NOMO-1 treated with DMSO at 0.1 percent for 48 hours (cell line): Measurements from ENCODE around the gene NCOA7.
A peak's percentile ranks its signal among the peaks of the same experiment; 100 is the strongest.

Experiments used
- DNase-seq: peaks from one replicate; lab custom pipeline; 2025; ENCODE audit not compliant: unreplicated experiment; lab: John Stamatoyannopoulos, UW

NCOA7 gene, protein sequence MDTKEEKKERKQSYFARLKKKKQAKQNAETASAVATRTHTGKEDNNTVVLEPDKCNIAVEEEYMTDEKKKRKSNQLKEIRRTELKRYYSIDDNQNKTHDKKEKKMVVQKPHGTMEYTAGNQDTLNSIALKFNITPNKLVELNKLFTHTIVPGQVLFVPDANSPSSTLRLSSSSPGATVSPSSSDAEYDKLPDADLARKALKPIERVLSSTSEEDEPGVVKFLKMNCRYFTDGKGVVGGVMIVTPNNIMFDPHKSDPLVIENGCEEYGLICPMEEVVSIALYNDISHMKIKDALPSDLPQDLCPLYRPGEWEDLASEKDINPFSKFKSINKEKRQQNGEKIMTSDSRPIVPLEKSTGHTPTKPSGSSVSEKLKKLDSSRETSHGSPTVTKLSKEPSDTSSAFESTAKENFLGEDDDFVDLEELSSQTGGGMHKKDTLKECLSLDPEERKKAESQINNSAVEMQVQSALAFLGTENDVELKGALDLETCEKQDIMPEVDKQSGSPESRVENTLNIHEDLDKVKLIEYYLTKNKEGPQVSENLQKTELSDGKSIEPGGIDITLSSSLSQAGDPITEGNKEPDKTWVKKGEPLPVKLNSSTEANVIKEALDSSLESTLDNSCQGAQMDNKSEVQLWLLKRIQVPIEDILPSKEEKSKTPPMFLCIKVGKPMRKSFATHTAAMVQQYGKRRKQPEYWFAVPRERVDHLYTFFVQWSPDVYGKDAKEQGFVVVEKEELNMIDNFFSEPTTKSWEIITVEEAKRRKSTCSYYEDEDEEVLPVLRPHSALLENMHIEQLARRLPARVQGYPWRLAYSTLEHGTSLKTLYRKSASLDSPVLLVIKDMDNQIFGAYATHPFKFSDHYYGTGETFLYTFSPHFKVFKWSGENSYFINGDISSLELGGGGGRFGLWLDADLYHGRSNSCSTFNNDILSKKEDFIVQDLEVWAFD

DNA sequence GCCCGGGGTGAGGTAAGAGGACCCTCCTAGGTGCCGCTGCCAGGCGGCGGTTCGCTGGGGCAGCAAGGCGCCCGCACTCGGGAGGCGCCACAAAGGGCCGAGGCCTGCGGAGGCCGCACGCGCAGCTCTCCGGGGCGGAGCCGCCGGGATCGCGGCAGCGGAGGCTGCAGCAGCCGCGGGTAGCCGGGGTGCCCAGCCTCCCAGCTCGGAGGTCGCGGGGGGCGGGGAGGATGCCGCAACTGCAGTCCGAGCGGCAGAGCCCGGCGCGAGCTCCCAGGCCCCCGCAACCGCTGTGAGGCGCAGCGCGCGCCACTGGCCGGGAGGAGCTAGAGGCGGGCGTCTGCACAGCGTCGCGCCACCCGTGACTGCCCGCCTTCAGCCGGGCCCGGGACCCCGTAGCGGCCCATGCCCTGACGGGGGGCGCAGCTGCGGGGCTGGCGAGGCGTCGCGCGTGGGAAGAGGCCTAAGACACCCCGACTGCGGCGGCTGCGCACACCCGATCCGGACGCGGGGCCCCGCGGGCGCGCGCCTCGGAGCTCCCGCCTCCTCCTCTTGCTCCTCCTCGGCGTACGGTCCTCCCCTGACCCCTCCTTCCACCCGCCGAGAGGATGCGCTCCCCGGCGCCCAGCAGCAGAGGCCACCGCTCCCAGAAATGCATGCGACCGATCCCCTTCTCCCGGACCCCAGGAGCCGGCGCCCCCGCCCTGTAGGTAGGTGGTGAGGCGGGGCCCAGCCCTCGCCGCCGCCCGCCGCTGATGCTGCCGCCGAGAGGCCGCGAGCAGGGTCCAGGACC is at the start of gene NCOA7:
TSS of gene NCOA7 (plus strand) at position 603 of the 793 bp plus-strand sequence. CDS start 24,395 bp downstream, outside the sequence.
- DNase-seq: peak; percentile 72

DNA sequence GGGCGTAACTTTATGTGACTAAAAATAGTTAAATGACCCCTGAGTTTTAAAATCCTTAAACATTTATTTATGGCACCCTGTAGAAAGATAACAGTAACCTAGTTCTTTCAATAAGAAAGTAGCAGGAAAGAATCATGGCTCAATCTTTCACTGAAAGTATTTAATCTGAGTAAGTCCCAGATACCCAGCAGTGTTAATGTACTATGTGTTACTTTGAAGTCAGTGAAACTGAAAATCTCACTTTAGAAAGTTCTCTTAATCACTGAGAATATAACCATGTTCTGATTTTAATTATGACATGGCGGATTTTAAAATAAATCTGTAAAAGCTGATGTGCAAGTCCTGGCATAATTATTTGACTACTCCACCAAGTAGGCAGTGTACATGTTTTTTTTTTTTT is 49.4 kb upstream of the NCOA7 start:
- no peak for DNase-seq

DNA sequence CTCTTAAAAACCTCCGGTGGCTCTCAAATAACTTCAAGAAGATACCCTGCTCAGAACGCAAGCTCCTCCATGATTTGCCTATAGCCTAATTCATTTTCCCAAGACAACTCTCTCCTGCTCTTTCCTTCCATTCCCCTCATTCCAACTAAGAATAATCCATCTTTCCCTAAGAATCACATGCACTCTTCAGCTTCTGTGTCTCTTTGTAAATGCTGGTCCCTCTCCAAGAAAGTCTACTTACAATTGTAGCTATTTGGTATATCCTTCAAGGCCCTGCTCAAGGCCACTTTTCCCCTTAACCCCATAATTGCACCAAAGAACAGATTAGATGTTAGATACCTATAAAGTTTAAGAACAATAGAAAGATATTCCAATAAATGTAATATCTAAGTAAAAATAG is 48.7 kb upstream of the NCOA7 start:
- no peak for DNase-seq

DNA sequence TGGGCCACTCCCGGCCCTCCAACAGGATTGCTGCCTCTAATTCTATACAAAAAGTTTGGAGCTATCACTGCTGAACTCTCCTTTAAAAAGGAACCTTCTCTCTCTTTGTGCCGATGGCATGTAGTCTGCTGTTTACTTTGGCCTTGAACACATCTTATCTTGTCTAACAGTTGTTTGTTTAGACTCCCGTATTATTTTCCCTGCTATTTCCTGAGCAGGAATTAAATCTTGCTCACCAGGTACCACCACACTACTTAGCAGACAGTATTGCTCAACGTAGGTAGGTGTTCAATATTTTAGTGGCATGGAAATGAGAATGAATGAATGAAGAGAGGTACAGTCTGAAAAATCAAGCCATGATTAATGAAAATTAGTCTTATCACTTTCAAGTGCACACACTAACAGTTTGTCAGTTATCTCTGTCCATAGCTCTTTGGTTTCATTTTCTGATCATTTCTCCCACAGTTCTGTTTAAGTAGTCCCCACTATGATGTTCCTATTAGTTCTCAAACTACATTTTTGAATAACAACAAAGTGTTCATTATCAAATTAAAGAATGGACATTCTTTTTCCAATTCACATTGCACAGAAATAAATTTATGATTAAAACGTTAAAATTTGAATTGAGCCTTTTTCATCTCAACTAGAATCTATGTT is 48.2 kb upstream of the NCOA7 start:
- no peak for DNase-seq

DNA sequence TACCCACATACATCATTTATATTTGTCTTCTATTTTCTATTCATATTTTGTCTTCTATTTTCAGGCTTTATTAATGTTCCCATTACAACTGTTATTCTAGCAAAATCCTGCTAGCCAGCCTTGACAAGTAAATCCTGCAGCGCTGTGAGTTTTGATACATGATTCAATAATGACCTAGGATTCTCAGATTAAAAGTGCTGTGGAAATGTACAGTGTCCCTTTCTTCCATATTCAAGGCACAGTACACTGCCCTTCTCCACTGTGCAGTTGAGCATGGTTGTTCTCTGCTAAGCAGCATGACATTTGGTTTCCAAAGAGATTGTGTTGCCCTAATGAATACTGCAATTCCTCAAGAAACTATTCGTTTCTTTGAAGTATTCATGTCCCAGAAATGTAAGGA is 47.2 kb upstream of the NCOA7 start:
- no peak for DNase-seq

DNA sequence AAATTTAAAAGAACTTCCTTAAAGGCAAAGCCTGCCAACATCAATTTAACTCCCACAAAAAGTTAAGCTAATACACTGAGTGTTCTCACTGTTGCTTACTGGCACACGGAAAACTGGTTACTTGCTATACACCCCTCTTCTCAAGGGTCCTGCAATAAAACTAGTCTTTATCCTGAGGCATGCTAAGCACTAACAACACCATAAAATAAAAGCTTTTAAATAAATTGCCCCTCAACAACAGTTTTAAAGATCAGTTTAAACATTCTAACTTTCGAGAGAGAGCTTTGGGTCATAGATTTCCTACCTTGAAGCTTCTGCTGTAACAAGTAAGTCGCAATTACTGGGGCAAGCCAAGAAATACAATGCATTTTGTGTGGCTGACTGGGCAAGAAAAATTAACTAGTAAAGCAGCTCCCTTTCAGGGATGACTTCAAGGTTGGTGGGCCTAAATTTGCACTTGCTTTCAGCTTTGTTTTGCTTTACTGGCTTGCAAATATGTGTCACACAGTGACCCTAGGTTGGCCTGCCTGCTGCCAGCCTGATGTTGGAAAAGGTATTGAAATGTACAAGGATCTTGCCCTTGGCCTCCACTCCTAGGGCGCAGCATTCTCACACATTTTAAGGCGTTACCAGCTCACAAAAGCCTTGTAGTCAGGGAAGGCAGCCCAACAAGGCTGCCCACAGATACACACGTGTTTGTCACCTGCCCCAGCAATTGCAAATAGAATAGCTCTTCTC is 45.3 kb upstream of the NCOA7 start:
- DNase-seq: no peak

DNA sequence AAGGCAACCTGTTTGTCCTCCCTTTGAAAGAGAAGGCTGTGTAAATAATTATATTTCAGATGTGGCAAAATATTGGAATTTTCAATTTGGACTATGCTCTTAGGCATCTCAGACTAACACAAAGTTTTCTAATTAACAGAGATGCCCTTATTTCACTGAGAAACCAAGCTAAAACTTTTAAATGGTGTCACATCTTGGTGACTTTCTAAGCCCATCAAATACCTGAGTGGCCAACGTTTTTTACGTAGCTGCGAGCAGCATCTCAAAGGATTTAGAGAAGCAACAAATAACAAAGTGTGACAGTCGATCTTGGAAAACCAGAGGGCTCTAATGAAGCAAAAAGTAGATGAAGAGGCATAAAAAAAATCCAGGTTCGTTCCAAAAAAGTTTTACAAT is 44.7 kb upstream of the NCOA7 start:
- DNase-seq: no peak

DNA sequence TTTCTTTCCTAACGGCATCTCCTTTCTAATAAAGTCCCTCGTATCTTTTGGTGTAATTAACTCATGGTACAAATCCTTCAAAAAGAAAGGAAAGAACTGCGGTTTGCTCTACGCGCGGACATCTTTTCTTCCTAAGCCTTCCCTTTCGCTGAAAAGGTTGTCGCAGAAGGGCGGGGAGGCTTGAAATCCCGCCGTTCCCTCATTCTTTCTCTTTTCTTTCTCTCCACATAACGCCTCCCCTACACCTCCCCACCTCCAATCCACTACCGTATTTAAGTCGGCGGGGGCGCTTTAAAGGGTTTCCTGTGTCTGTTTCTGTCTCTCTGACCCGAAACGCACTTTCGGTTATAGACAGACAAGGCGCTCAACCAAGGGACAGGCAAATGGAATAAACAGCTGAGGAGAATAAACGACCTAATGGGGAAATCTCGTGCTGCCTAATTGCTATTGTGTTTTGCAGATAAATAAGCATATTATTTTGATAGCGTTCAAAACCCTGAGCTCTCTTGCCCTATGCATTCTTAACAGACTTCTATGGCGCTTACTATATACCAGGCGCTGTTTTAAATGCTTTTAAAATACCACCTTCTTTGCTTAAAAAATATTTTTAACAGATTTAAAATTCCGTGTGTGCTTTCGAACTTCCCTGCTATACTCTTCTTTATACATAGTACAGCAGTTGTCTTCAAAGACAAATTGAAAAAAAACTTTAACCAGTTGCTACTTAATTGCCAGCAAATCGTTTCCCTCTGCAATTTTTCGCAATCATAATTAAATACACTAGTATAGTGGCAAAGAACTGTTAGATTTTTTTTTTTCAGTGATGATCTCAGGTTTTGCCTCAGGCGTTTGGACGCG is 43.8 kb upstream of the NCOA7 start:
- DNase-seq: peak; percentile 26

DNA sequence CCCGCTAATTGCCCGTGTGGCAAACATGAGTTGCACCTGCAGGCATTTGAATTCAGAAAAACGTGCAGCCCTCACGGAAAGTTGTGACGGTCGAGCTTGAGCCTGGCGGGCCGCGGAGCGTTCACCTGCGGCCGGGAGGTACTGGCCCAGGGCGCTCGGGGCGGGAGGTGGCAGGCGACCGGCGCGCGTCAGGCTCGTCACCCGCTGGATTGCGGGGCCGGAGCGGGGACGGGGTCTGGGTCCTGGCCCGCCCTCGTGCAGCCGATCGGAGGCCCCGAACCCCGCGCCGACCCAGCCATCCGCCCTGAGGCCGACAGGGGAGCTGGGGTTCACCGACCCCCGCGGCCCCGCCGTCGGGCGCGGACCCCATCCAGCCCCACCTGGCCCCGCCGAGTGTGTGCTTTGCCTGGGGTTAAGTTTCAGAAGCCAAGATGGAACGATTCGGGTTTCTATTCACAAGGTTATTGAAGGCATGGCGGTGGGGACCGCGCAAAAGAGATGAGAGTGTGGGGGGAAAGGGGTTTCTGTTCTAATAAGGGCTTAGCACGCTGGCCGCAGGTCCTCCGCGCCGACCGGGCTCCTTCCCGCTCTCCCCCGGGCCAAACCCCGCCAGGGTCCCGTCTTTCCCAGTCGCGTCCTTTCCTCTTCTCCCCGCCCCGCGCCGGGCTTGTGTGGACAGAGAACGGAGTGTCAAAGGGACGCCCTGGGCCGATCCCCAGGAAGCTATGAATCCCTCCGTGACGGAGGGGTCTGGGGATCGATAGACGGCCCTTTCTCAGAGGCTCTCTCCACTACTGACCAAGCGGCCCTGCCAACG is 43.0 kb upstream of the NCOA7 start:
- no peak for DNase-seq

DNA sequence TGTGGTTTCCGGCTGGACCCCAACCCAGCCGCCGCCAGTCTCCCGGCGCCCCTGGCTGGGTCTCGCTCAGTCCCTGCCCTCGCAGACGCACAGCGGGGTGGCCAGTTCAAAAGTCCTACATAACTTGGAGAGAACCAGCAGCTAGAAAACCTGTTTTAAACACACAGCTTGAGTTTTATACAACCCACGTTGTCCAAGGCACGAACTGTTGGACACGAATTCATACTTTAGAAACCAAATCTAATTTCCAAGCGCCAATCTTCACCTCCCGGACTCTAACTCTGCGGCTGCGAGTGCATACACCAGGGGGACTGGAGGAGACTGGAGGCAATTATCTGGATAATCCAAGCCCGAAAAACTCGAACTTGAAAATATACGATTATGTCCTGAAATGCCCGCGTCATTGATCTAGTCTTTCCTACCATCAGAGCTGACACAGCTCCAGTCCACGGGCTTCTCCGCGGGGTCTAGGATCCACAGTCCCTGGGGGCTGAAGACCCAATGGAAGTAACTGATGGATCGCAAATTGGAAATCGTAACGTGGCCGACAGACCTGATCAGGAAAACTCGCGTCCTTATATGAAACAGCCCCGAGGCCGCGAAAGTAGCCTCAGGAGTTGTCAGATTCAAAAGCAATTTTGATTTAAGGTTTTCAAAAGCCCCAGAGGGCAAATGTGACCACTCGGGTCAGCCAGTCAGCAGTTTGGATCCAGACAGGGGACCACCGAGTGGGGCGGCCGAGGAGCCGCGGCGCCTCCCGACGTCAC is 42.2 kb upstream of the NCOA7 start:
- no peak for DNase-seq

DNA sequence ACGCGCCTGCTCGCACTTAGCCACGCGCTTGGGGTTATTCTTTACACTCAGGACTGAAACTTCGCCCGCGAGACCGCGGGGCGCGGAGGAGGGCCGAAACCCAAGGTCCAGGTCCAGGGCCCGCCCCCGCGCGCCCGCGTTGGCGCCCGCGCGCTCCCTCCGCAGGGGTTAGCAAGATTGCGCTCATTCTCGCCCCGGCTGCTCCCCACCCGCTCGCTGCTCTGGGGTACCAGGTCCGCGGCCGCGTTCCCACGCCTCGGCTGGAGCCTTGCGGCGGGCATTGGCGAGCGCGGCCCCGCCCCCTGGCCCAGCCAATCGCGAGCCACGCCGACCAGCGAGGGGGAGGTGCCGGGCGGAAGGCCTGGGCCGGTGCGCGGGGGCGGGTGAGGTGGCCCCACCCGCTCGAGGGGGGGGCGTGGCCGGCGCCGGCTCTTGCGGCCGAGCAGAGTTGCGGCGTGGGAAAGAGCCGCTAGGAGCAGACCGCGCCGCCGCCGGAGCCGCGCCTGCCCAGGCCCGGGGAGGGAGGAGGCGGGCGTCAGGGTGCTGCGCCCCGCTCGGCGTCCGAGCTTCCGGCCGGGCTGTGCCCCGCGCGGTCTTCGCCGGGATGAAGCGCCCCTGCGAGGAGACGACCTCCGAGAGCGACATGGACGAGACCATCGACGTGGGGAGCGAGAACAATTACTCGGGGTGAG is 41.4 kb upstream of the NCOA7 start, which contains the start of gene HEY2:
TSS of gene HEY2 (plus strand) at position 460 of the 692 bp plus-strand sequence. CDS start at position 605, 145 bp downstream.
- DNase-seq: peak; percentile 81

DNA sequence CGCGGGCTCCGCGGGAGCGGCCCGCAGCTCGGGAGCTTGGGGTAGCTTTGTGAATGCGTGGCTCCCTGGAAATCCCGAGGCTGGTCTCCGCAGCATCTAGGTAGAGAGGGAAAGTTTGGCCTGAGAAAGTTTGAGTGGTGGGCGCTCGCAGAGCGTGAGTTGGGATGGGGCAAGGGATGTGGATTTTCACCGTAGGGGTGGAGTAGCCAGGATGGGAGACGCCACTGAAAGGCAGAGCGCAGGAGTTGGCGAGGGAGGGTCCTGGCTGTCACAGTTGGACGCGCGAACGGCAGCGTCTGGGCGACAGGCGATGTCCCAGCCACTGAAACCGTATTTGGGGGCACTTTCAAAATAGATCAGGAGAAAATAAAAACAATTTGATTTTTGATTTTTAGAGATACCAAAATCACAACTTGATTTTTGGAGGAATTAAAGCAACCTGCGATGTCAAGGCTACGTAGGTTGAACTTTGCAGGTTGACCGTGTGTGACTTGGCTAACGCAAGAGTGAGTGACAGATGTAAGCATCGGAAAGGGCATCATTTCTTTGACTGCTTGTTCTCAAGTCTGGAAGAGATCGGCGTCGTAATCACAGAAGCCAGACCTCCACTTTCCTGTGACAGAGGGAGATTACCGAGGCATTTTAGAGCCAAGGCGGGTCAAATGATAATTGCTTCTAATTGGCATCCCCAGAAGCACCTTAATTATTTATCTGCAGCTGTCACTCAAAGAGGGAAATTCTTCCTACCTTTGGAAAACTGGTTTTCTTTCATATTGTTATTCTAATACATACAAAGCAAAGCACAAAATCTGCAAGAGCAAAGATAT is 40.7 kb upstream of the NCOA7 start:
- no peak for DNase-seq

DNA sequence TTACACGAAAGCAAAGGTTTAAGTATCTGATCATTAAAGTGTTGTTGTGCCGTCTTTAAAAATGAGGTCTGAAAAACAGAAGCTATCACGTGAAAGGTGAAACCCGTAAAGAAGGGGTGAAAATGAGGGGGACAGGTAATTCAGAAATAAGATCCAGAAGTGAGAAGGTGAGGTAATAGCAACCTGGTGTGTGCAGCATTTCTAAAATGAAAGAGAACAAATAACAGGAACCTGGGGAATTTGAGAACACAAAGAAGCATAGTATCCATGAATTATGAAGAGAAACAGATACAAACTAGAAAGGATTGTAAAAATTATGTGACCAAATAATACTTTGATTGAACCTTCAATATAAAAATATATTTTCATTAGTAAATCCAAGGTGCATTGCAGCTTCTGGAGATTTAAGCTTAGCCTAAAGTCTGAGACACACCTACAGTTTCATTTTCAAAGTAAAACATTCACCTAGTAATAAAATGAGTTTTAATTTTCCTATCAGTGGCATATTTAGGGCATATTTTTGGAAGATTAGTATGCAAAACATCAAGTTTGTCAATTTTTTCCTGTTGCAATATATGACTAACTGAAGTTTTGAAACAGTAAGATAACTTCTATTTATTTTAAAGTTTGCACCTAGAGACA is 39.9 kb upstream of the NCOA7 start:
- DNase-seq: no peak

DNA sequence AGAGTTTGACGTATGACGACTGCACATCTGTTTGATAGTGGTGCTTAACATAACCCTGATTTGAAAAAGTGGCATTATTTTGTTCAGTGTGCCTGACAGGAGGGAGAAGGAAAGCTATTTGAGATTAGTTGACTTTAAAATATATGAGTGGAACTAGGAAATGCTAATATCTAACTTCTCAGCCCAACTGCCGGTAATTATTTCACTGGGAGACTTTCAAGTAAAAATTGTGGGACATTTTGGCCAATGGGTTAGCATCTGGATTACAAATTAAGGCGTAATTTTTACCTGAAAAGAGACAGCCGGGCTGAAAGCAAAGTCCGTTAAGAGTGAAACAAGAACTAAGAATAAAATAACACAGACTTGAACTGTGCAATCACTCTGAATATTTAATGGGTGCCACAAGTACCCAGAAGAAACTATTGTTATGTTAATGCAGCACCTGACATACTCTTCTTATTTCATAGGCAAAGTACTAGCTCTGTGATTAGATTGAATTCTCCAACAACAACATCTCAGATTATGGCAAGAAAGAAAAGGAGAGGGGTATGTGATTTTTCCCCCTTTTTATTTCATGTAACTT is 39.3 kb upstream of the NCOA7 start:
- no peak for DNase-seq

DNA sequence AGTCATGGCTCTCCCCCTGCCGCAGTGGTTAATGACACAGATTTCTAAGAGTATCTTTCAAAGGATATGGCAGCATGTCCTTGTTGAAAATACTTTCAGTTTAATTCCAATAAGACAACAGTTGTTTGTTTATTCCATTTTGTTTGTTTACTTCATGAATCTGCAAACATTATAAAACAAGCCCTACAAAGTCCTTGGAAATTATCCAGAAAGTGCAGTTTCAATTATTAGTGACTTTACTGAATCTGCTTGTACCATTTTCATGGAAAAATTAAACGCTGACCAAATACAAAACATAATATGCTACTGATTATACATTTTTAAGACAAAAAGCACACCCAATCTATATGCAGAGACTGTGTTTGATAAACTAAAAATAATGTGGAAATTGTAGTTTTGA is 38.0 kb upstream of the NCOA7 start:
- no peak for DNase-seq
